NCI-H446 (cell line): ENCODE measurements around the gene UCN3.
"Not testable (repeated sequence)": the region's sequence is repeated elsewhere in the genome, so short reads cannot be mapped to it uniquely, and the experiment has no call there.

Experiments used
- DNase-seq, 2 experiments: peaks; one replicate each; lab custom pipeline; 2025; lab: John Stamatoyannopoulos, UW

Gene UCN3

DNA sequence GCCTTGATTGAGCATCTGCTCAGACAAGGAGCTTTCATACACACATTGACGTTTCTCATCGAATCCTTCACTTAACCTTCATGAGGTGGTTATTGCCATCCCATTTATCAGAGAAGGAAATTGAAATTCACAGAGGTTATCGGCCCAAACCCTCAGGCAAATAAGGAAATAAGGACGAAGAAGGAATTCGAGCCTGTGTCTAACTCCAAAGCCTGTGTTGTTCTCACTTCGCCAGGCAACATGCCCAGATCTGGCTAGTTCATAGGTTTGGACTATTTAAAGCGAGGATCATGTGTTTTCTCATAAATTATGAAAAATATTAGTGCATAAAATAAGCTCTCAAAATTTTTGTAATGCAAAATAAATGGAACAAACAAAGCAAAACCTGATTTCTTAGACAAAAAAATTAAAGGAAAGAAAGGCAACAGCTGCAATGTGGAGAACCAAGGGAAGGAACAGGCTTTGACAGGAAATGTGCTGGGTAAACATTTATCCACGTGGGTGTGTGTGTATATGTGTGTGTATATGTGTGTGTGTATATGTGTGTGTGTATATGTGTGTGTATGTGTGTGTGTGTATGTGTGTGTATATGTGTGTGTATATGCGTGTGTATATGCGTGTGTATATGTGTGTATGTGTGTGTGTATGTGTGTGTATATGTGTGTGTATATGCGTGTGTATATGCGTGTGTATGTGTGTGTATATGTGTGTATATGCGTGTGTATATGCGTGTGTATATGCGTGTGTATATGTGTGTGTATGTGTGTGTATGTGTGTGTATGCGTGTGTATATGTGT, 4.8 kb downstream of the UCN3 start:
- no peak for DNase-seq

DNA sequence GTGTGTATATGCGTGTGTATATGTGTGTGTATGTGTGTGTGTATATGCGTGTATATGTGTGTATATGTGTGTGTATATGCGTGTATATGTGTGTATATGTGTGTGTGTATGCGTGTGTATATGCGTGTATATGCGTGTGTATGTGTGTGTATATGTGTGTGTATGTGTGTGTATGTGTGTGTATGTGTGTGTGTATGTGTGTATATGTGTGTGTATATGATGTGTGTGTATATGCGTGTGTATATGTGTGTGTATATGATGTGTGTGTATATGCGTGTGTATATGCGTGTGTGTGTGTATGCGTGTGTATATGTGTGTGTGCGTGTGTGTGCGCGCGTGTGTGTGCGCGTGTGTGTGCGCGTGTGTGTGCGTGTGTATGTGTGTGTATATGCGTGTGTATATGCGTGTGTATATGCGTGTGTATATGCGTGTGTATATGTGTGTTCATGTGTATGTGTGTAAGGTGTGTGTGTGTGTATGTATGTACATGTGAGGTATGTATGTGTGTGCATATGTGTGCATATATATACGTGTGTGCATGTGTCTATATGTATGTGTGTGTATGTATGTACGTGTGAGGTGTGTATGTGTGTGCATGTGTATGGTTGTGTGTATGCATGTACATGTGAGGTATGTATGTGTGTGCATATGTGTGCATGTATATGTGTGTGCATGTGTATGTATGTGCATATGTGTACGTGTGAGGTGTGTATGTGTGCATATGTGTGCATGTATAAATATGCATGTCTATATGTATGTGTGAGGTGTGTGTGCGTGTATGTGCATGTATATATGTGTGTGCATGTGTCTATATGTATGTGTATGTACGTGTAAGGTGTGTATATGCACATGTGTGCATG, 6.0 kb downstream of the UCN3 start:
- DNase-seq, result no peak

DNA sequence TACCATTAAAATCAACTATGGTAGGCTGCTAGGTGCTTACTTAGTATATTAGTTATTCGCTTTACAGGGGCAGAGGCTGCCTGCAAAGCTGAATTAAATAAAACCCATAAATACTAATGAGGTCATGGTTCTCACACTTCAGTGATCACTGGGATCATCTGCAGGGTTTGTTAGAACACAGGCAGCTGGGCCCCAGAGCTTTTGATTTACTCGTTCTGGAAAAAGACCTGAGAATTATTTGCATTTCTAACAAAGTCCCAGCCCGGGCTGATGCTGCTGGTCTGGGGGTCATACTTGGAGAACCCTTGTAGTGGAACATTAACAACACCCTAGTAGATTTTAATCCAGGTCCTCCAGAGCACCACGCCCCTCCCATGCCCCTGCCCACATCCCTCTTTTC, 8.5 kb downstream of the UCN3 start:
- DNase-seq, result no peak

GRCh38 chr10:5373891-5374611, 9.3 kb downstream of the UCN3 start:
- no peak for DNase-seq

DNA sequence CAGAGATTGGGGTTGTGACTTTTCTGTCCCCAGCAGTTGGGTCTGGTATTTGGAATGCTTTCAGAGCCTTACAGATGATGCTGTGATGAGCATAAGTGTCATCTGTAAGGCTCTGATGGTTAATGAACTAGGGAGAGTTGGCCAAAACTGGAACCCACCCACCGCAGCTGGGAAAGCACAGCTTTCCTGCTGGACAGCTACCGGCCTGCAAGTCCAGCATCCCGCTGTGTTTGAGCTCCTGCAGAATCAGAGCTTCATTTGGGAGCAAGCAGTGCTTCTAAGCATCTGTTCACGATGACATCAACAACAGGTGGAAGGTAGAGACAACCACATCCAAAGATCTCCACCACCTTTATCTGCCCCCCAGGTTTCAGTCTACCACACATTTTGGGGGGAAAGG, 11.7 kb downstream of the UCN3 start:
- DNase-seq, result no peak

GRCh38 chr10:5379202-5379601, 14.4 kb downstream of the UCN3 start:
- not testable (repeated sequence) for DNase-seq

DNA sequence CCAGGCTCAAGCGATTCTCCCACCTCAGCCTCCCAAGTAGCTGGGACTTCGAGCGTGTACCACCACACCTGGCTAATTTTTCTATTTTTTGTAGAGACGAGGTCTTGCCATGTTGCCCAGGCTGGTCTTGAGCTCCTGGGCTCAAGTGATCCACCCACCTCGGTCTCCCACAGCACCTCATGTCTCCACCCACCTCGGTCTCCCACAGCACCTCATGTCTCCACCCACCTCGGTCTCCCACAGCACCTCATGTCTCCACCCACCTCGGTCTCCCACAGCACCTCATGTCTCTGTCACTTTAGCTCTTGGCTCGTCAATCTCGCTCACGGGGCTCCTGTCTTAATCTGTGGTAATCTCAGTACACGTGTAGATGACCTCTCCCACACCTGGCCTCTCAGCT, 15.6 kb downstream of the UCN3 start:
- DNase-seq, result not testable (repeated sequence)

- no peak for DNase-seq
Measured at GRCh38 chr10:5381187-5381586, 16.4 kb downstream of the UCN3 start.

DNA sequence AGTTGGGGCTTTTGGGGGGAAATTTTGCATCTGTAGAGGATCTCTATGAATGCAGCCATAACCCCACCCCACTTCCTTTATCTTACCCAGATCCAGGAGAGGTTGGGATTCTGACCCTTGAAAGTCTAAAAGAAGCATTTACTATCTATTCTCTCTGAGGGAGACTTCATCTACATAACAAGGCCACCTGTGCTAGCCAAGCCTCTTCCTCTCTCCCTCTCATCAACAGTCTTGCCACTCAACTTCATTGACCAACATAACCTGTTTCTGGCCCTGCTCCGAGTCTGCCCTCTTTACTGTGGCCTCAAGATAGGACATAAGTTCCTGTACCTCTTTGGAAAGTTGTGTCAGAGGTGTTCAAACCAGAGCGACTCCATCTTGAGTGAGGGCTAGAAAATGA, 20.5 kb downstream of the UCN3 start:
- no peak for DNase-seq

- DNase-seq, result no peak
Measured at GRCh38 chr10:5387169-5387568, 22.4 kb downstream of the UCN3 start.

- DNase-seq, result no peak
Measured at GRCh38 chr10:5390607-5391205, 25.9 kb downstream of the UCN3 start.

- DNase-seq, result peak in 1 of 2 experiments; percentile 61
Measured at GRCh38 chr10:5391790-5392189, 27.0 kb downstream of the UCN3 start.

GRCh38 chr10:5393529-5393928, 28.8 kb downstream of the UCN3 start:
- DNase-seq, result no peak

DNA sequence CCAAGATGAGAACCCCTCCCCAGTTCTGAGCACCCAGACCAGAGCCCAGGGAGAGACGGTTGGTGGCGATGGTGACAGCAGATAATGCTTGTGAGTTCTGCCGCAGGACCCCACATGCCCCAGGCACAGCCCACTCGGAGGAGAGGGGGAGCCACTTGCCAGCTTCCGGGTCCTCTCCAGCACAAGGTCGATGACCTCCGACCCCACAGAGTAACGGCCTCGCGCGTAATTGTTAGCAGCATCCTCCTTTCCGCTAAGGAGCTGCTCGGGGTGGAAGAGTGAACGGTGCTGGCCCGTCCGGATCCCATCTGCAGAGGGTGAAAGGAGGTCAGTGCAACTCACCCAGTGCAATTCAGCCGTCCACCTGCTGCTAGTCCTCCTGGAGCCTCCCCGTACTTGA, 30.4 kb downstream of the UCN3 start:
- DNase-seq, result no peak

DNA sequence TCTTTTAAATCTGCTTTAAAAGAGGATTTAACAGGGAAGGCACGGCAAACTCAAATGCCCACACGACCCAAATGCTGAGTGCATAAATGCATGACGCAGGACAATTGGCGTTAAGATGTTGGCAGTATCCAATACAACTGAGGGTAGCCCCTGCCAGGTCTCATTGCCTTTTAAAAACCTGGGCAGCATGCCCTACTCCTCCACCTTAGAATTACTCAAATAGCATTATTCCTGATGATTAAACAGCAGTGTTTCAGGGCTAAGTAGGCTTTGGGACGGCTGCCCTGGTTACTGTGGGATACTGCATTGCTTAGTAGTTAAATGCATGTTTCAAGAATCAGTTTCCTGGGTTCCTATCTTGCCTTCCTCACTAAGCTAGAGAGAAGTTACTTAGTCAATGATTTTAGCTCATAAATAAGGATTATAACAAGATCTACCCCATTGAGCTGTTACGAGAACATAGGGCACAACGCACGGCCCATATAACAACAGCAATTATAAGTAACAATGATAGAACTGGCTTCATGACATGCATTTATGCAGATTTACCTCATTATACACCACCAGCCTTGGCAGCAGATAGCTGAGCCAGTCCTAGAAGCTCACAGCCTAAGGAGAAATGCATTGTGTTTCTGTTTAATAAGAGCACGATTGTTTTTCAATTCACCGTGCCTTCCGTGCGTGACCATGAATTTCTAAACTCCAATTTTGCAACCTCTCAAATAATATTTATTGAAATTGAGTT, 32.0 kb downstream of the UCN3 start:
- DNase-seq, result peak; percentile 26 to 70

DNA sequence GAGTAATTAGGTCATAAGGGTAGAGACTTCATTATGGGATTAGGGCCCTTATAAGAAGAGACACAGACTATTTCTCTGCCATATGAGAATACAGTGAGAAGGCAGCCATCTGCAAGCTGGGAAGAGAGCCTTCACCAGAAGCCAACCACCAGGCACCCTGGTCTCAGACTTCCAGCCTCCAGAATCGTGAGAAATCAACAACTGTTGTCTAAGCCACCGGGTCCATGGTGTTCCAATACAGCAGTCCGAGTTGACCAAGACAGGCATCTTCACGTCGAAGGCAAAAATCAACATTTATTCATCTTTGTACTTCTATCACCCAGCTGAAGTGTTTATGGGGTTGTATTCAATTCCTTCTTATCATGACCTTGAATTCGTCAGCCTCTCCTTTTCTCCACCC, 34.6 kb downstream of the UCN3 start:
- DNase-seq, result no peak

DNA sequence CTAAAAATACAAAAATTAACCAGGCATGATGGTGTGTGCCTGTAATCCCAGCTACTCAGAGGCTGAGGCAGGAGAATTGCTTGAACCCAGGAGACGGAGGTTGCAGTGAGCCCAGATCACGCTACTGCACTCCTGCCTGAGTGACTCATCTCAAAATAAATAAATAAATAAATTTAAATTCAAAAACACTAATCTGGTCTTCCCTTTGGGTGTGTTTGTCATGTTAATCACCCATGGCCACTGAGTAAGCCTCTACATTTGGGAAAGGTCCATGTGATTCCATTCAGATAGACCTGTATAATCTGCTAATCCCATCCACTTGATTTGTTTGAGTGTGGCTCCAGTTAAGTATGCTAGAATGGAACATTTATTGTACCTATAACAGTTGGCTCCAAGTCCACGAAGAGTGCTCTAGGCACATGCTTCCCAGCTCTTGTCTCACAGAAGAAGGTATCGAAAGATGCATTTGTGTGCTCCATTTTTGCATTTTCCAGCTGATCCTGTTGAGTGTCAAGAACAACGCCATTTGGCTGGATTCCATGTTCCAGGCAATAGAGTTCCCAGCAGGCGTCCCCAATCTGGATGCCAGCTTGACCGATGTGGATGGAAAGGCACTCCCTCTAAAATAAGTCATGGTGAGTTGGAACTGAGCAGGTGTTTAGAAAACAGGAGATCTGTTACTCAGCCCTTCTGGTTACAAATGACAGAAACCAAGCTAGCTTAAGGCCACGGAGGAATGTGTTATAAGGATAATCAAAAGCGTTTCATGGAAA, 35.9 kb downstream of the UCN3 start:
- DNase-seq, result peak in 1 of 2 experiments; percentile 56

DNA sequence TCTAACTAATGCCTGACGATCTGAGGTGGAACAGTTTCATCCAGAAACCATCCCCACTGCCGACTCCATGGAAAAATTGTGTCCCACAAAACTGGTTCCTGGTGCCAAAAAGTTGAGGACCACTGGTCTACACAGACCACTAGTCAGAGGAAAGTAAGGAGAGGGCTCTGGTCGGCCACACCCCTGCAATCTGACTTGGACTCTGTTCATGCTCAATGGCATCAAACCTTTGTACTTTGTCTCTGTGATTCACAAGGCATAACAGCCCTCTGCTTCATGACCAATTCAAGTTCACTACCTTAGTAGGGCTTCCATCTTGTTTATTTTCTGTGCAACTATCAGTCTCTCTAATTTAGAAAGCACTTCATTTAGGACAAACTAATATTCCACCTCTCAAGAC, 38.0 kb downstream of the UCN3 start:
- DNase-seq, result no peak

GRCh38 chr10:5404208-5405041, 39.7 kb downstream of the UCN3 start, which contains the start of gene TUBAL3:
TUBAL3 (minus strand) TSS chr10:5404828; CDS start chr10:5404792, 36 bp downstream.
- no peak for DNase-seq

DNA sequence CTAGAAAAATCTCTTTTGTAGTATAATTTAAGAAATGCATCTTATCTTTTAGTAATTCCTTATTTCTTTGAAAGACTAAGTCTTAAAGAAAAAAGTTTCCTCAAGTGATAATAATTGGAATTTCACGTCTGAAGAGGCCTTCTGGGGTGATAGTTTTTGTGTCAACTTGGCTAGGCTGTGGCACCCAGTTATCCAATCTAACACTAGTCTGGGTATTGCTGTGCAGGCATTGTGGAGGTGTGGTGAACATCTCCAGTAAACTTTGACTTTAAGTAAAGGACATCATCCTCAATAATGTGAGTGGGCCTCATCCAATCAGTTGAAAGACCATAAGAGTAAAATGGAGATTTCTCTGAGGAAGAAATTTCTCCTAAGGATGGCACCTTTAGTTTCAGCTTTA, 42.2 kb downstream of the UCN3 start:
- DNase-seq, result no peak
